Fibroblast of lung (primary cell): ENCODE results near the gene TPCN2. TPM values are rescaled to one million over a fixed set of nuclear protein-coding genes. Genes with fewer than 3 reads are reported as not detected.
A peak's percentile ranks its signal among the peaks of the same experiment; 100 is the strongest.

Experiments
- DNase-seq, 2 donors: peaks; one replicate each; pipeline versions ENCODE4 v3.0.0 to v3.0.0-alpha.2; 2010; ENCODE audit warnings: low read depth in 2 of 2
- H2AFZ ChIP-seq: 2 replicates; pipeline ENCODE4 v1.5.1; 2012; ENCODE audit warnings: low read length, control low read depth, inconsistent platforms
- H3K27ac ChIP-seq: 2 replicates; pipeline ENCODE4 v1.5.1; 2011; ENCODE audit warnings: low read length, control low read depth; ENCODE audit not compliant: insufficient read depth
- H3K27me3 ChIP-seq: 2 replicates; pipeline ENCODE4 v1.5.1; 2011; ENCODE audit warnings: mild to moderate bottlenecking, low read length; ENCODE audit not compliant: control insufficient read depth, insufficient read depth
- H3K36me3 ChIP-seq: 2 replicates; pipeline ENCODE4 v1.5.1; 2011; ENCODE audit warnings: low read length; ENCODE audit not compliant: control insufficient read depth, insufficient read depth
- H3K4me1 ChIP-seq: 2 replicates; pipeline ENCODE4 v1.5.1; 2011; ENCODE audit warnings: low read length; ENCODE audit not compliant: control insufficient read depth, insufficient read depth; ENCODE audit errors: extremely low read depth
- H3K4me2 ChIP-seq: 2 replicates; pipeline ENCODE4 v1.5.1; 2011; ENCODE audit warnings: low read length, control low read depth; ENCODE audit not compliant: insufficient read depth; ENCODE audit errors: extremely low read depth
- H3K4me3 ChIP-seq, 4 experiments: fragments of 200-600 bp in 1 of 4; sonication (generic) in 1 of 4; replicated peaks in 1 of 4; 2 replicates each; pipeline ENCODE4 v1.5.1; 2011 to 2016; ENCODE audit warnings: low read length in 4 of 4, low read depth in 3 of 4, mild to moderate bottlenecking in 3 of 4, control low read depth in 2 of 4, inconsistent platforms in 1 of 4, mixed read lengths in 1 of 4; ENCODE audit not compliant: insufficient read depth in 1 of 4; ENCODE audit errors: control extremely low read depth in 1 of 4
- H3K79me2 ChIP-seq: 2 replicates; pipeline ENCODE4 v1.5.1; 2012; ENCODE audit warnings: mild to moderate bottlenecking, low read length, inconsistent platforms; ENCODE audit not compliant: control insufficient read depth, insufficient read depth
- H3K9ac ChIP-seq: 2 replicates; pipeline ENCODE4 v1.5.1; 2011; ENCODE audit warnings: mild to moderate bottlenecking, low read length, control low read depth; ENCODE audit not compliant: insufficient read depth
- H3K9me3 ChIP-seq: 2 replicates; pipeline ENCODE4 v1.5.1; 2012; ENCODE audit warnings: low read depth, low read length; ENCODE audit not compliant: control insufficient read depth, insufficient read depth
- H4K20me1 ChIP-seq: 2 replicates; pipeline ENCODE4 v1.5.1; 2011; ENCODE audit warnings: low read length; ENCODE audit not compliant: control insufficient read depth, insufficient read depth; ENCODE audit errors: extremely low read depth
- CTCF ChIP-seq, 2 donors: IDR thresholded peaks in 1 of 2; conservative IDR thresholded peaks in 1 of 2; 1 replicate in 1 of 2; 2 replicates in 1 of 2; pipeline ENCODE4 v1.5.1; 2011 to 2012; ENCODE audit warnings: low read length in 2 of 2, control low read depth in 1 of 2, inconsistent platforms in 1 of 2, low read depth in 1 of 2, mild to moderate bottlenecking in 1 of 2
- EZH2 ChIP-seq: IDR thresholded peaks from 2 replicates; pipeline ENCODE4 v1.5.1; 2012; ENCODE audit warnings: low read length, control low read depth, mild to moderate bottlenecking; ENCODE audit errors: missing control alignments
- polyA plus RNA-seq, 2 donors: library from polyadenylated mRNA; depleted of rRNA in 1 of 2; stranded (reverse) in 1 of 2; unstranded in 1 of 2; fragments of >200 nt; gene quantifications; 2 replicates each; pipeline ENCODE4 v1.2.1, GENCODE V29; 2011 to 2012; ENCODE audit warnings: missing spikeins in 1 of 2
- total RNA-seq: library from RNA; depleted of rRNA; stranded (reverse); fragments of >200 nt; gene quantifications from 2 replicates; pipeline ENCODE4 v1.2.1, GENCODE V29; 2014

Gene TPCN2
- total and polyA plus RNA-seq, 2 donors (not counting 1 experiment from before 2014, with no cell fraction given): 9.7 to 11.7 TPM

- Histone ChIP-seq H3K27me3 (no peaks in the 10 kb centered on the region), H3K4me2 (peak overlapping the region; percentile 18), H3K79me2 (no peaks in the 10 kb centered on the region), H3K4me3 (no peak overlapping the region), H3K9ac (no peak overlapping the region), H3K27ac (no peak overlapping the region), H2AFZ (no peak overlapping the region), H3K36me3 (no peaks in the 10 kb centered on the region), H4K20me1 (no peaks in the 10 kb centered on the region), H3K9me3 (no peaks in the 10 kb centered on the region), H3K4me1 (peaks cover 8% of the 10 kb centered on the region)
- peak; percentile 56 to 82 for DNase-seq
- TF ChIP-seq CTCF (conservative IDR thresholded peaks at IDR 0.05 in 1 of 2, IDR thresholded peaks at IDR 0.05 in 1 of 2; ENCODE audit: low read depth in 1 of 2, low read length in 2 of 2): no peak
- no peak for TF ChIP-seq EZH2
Observed at GRCh38 chr11:69018924-69019323, 29.8 kb upstream of the TPCN2 start.

GRCh38 chr11:69022260-69022659, 26.5 kb upstream of the TPCN2 start:
- Histone ChIP-seq H3K4me3 (no peak overlapping the region), H3K79me2 (no peaks in the 10 kb centered on the region), H3K4me1 (no peaks in the 10 kb centered on the region), H3K27me3 (no peaks in the 10 kb centered on the region), H3K36me3 (no peaks in the 10 kb centered on the region), H4K20me1 (no peaks in the 10 kb centered on the region), H2AFZ (no peak overlapping the region), H3K27ac (no peak overlapping the region), H3K9ac (no peak overlapping the region), H3K9me3 (no peaks in the 10 kb centered on the region), H3K4me2 (no peak overlapping the region)
- no peak for DNase-seq
- TF ChIP-seq EZH2 (no peak), CTCF (conservative IDR thresholded peaks at IDR 0.05 in 1 of 2, IDR thresholded peaks at IDR 0.05 in 1 of 2; ENCODE audit: low read depth in 1 of 2, low read length in 2 of 2) (no peak)

- Histone ChIP-seq H3K27me3 (no peaks in the 10 kb centered on the region), H3K9me3 (no peaks in the 10 kb centered on the region), H4K20me1 (no peaks in the 10 kb centered on the region), H3K4me3 (no peak overlapping the region), H3K36me3 (no peaks in the 10 kb centered on the region), H3K9ac (no peak overlapping the region), H2AFZ (no peak overlapping the region), H3K4me2 (no peak overlapping the region), H3K79me2 (no peaks in the 10 kb centered on the region), H3K4me1 (no peaks in the 10 kb centered on the region), H3K27ac (no peak overlapping the region)
- TF ChIP-seq EZH2: no peak
- TF ChIP-seq CTCF (conservative IDR thresholded peaks at IDR 0.05 in 1 of 2, IDR thresholded peaks at IDR 0.05 in 1 of 2; ENCODE audit: low read depth in 1 of 2, low read length in 2 of 2): no peak
- no peak for DNase-seq
Observed at GRCh38 chr11:69024509-69024908, 24.2 kb upstream of the TPCN2 start.
